GM12878 (cell line): ENCODE measurements around the gene SNAPC3. TPM values are rescaled to one million over a fixed set of nuclear protein-coding genes. Genes with fewer than 3 reads are reported as not detected.

Experiments
- ATAC-seq: fragments of 200-7000 bp; cut with Tn5 transposase; 3 replicates; pipeline ENCODE4 v1.9.1; 2020; ENCODE audit warnings: mild to moderate bottlenecking, moderate library complexity
- BruUV-seq: library from RNA; stranded (reverse); fragments of 400-500 nt; replicated peaks from 2 replicates; lab custom pipeline; 2021; lab: Mats Ljungman, UMichigan
- CTCF ChIA-PET: fragments of 300-600 bp; sonication (Branson Sonifier 250); formaldehyde crosslinking; extraction: SDS; loops from one replicate; lab custom pipeline; 2021; ENCODE audit warnings: inconsistent platforms; lab: Yijun Ruan, JAX
- POLR2A ChIA-PET: fragments of 350-600 bp; formaldehyde crosslinking; extraction: SDS; loops from one replicate; lab custom pipeline; 2021; ENCODE audit warnings: inconsistent platforms; lab: Charles Lee
- RAD21 ChIA-PET: fragments of 300-600 bp; sonication (Branson Sonifier 250); formaldehyde crosslinking; loops from one replicate; lab custom pipeline; 2023; ENCODE audit warnings: antibody characterized with exemption; ENCODE audit not compliant: unreplicated experiment; lab: Charles Lee
- SMC1A ChIA-PET: fragments of 300-600 bp; sonication (Branson Sonifier 250); formaldehyde crosslinking; loops from one replicate; lab custom pipeline; 2023; ENCODE audit not compliant: unreplicated experiment, uncharacterized antibody; lab: Charles Lee
- DNase-seq: peaks from one replicate; pipeline ENCODE4 v3.0.0-alpha.2; 2011; ENCODE audit warnings: low read depth, low spot score
- FAIRE-seq: peaks from 3 replicates; lab custom pipeline; 2011; peaks lifted over from hg19 to GRCh38; lab: Jason Lieb, UNC
- H2AFZ ChIP-seq: 2 replicates; pipeline ENCODE4 v1.6.0; 2011; ENCODE audit warnings: low read depth, low read length, control low read depth; ENCODE audit not compliant: control insufficient read depth
- H3K27ac ChIP-seq: 2 replicates; pipeline ENCODE4 v1.5.1; 2011; ENCODE audit warnings: control low read depth; ENCODE audit not compliant: control insufficient read depth, insufficient read depth
- H3K27me3 ChIP-seq, 2 experiments: replicated peaks in 1 of 2; 2 replicates each; pipeline versions ENCODE4 v1.6.0 to v1.6.1; 2011; ENCODE audit warnings: low read length in 1 of 2; ENCODE audit not compliant: control insufficient read depth in 2 of 2, insufficient read depth in 2 of 2
- H3K36me3 ChIP-seq, 2 experiments: 2 replicates each; pipeline ENCODE4 v1.5.1; 2011; ENCODE audit warnings: low read length in 1 of 2; ENCODE audit not compliant: control insufficient read depth in 2 of 2, insufficient read depth in 2 of 2
- H3K4me1 ChIP-seq: 2 replicates; pipeline ENCODE4 v1.6.1; 2011; ENCODE audit warnings: mild to moderate bottlenecking, low read length, moderate library complexity, mixed read lengths; ENCODE audit not compliant: control insufficient read depth, insufficient read depth
- H3K4me2 ChIP-seq: 2 replicates; pipeline ENCODE4 v1.6.0; 2011; ENCODE audit warnings: control low read depth; ENCODE audit not compliant: control insufficient read depth, insufficient read depth
- H3K4me3 ChIP-seq: fragments of 200-600 bp; sonication (generic); 2 replicates; pipeline ENCODE4 v1.5.1; 2016
- H3K79me2 ChIP-seq: 2 replicates; pipeline ENCODE4 v1.6.0; 2011; ENCODE audit warnings: low read length; ENCODE audit not compliant: control insufficient read depth, insufficient read depth
- H3K9ac ChIP-seq: 2 replicates; pipeline ENCODE4 v1.8.0; 2011; ENCODE audit warnings: low read length, control low read depth, mixed read lengths; ENCODE audit not compliant: control insufficient read depth, insufficient read depth
- H3K9me3 ChIP-seq: replicated peaks from 3 replicates; pipeline ENCODE4 v1.5.1; 2011; ENCODE audit warnings: mild to moderate bottlenecking, low read length; ENCODE audit not compliant: control insufficient read depth, insufficient read depth
- H4K20me1 ChIP-seq: 2 replicates; pipeline ENCODE4 v1.6.0; 2011; ENCODE audit not compliant: control insufficient read depth, insufficient read depth
- CBX3 ChIP-seq: fragments of 200-600 bp; sonication (generic); IDR thresholded peaks from 2 replicates; pipeline ENCODE4 v1.6.1; 2016; ENCODE audit warnings: low read depth, borderline replicate concordance
- CREB1 ChIP-seq: IDR thresholded peaks from 2 replicates; pipeline ENCODE4 v1.6.1; 2012; ENCODE audit warnings: low read depth, mild to moderate bottlenecking, inconsistent platforms
- FOS ChIP-seq: IDR thresholded peaks from 3 replicates; pipeline ENCODE4 v1.6.1; 2011; ENCODE audit warnings: borderline replicate concordance; ENCODE audit not compliant: insufficient read length; ENCODE audit errors: extremely low read depth
- HDAC2 ChIP-seq: fragments of 200-600 bp; sonication (generic); IDR thresholded peaks from 2 replicates; pipeline ENCODE4 v1.6.1; 2017
- KDM1A ChIP-seq: fragments of 200-600 bp; sonication (generic); IDR thresholded peaks from 2 replicates; pipeline ENCODE4 v1.6.1; 2016; ENCODE audit warnings: borderline replicate concordance
- PML ChIP-seq: IDR thresholded peaks from 2 replicates; pipeline ENCODE4 v1.6.1; 2012; ENCODE audit warnings: low read length, inconsistent platforms
- POLR2AphosphoS5 ChIP-seq: IDR thresholded peaks from 2 replicates; pipeline ENCODE4 v1.6.1; 2011; ENCODE audit warnings: mild to moderate bottlenecking, low read length, inconsistent platforms
- RAD51 ChIP-seq: fragments of 450-650 bp; IDR thresholded peaks from 2 replicates; pipeline ENCODE4 v1.6.1; 2016; ENCODE audit warnings: moderate library complexity, mild to moderate bottlenecking, inconsistent platforms
- SREBF2 ChIP-seq: IDR thresholded peaks from 2 replicates; pipeline ENCODE4 v1.6.1; 2012; ENCODE audit warnings: mild to moderate bottlenecking, low read length
- YY1 ChIP-seq: IDR thresholded peaks from 2 replicates; pipeline ENCODE4 v1.6.1; 2011; ENCODE audit warnings: low read depth, mild to moderate bottlenecking, low read length
- ZBED1 ChIP-seq: IDR thresholded peaks from 2 replicates; pipeline ENCODE4 v1.6.1; 2016; ENCODE audit warnings: borderline replicate concordance
- WGBS: methylation state at CpG from one replicate; pipeline ENCODE4 v1.1.6; 2016; ENCODE audit warnings: low lambda C conversion rate; ENCODE audit not compliant: insufficient replicate concordance, insufficient coverage; ENCODE audit errors: missing lambda C conversion rate; 5-methylcytosine and 5-hydroxymethylcytosine counted together
- in situ Hi-C: fragments of 300-500 bp; cut with MboI; formaldehyde crosslinking; loops from 9 replicates; pipeline ENCODE4 v1.14.3; 2018; ENCODE audit warnings: mixed read lengths
- intact Hi-C: fragments of 100-400 bp; cut with micrococcal nuclease; formaldehyde crosslinking; loops from one replicate; pipeline ENCODE4 v1.14.2; 2022; ENCODE audit not compliant: unreplicated experiment
- polyA plus RNA-seq, 11 experiments: library from polyadenylated mRNA; depleted of rRNA in 4 of 11; unstranded in 6 of 11; stranded (reverse) in 5 of 11; fragments of >200 nt; fragmentation: Nextera tagmentation in 4 of 11; fragmentation: Illumina TruSeq in 1 of 11; extraction: Ambion mirVana in 4 of 11; extraction: Trizol in 1 of 11; gene quantifications; 1 replicate in 1 of 11; 2 replicates in 10 of 11; pipeline versions ENCODE4 v1.2.1 to v1.2.3, GENCODE V29; 2011 to 2016; ENCODE audit warnings: inconsistent platforms in 2 of 11, missing spikeins in 2 of 11, low read depth in 1 of 11
- total RNA-seq, 4 experiments: library from RNA; depleted of rRNA in 3 of 4; stranded (reverse); fragments of >200 nt in 3 of 4; fragmentation: Illumina TruSeq in 1 of 4; extraction: Trizol in 1 of 4; gene quantifications; 2 replicates each; pipeline versions ENCODE4 v1.2.1 to v1.2.3, GENCODE V29; 2013 to 2021

SNAPC3 gene
- total and polyA plus RNA-seq, 10 of the 15 experiments (the other 5 are each of a cell fraction or from before 2014, with no cell fraction given), result 5.7 to 47.4 (median 24.6) TPM

- no TSS peak for BruUV-seq
- in situ Hi-C loops (no loop called here), intact Hi-C loops (no loop called here)
- RAD21 ChIA-PET, result interaction anchor here (0.9 to 1.7 kb wide), 4 partner anchors 25 to 206 kb away, joined by 3 to 4 read pairs (median 4); no protein-coding TSS in a partner anchor
- H3K27me3 ChIP-seq, result no peaks in the 10 kb centered on the region
- H3K4me3 ChIP-seq, result no peak overlapping the region
- no peak overlapping the region for H2AFZ ChIP-seq
- no peaks in the 10 kb centered on the region for H3K4me1 ChIP-seq
- no peak for DNase-seq
- POLR2A ChIA-PET, result no interaction called here
- H3K27ac ChIP-seq, result no peak overlapping the region
- H3K4me2 ChIP-seq, result no peak overlapping the region
- CTCF ChIA-PET, result interaction anchor here (1.0 to 1.8 kb wide), 5 partner anchors 16 to 264 kb away, joined by 3 to 4 read pairs (median 4); no protein-coding TSS in a partner anchor
- H3K36me3 ChIP-seq, result no peaks in the 10 kb centered on the region
- peaks cover 1% of the 10 kb centered on the region; the same call in 1 of the 3 replicates for H3K9me3 ChIP-seq
- H3K9ac ChIP-seq, result no peak overlapping the region
- no peaks in the 10 kb centered on the region for H3K79me2 ChIP-seq
- no peak for TF ChIP-seq SREBF2
- TF ChIP-seq PML, result no peak
- TF ChIP-seq ZBED1, result no peak
- TF ChIP-seq FOS, result no peak
- TF ChIP-seq CBX3, result no peak
- no peak for TF ChIP-seq POLR2AphosphoS5
- TF ChIP-seq YY1, result no peak
- TF ChIP-seq RAD51, result no peak
- no peak for TF ChIP-seq HDAC2
- no peak for TF ChIP-seq CREB1
- no peak for TF ChIP-seq KDM1A
- FAIRE-seq, result no peak
- peak; percentile 57 for ATAC-seq
- 56% methylated on average over 5 of the region's 5 CpGs for WGBS
- SMC1A ChIA-PET, result interaction anchor here (0.5 to 1.2 kb wide), 5 partner anchors 27 to 557 kb away, joined by 3 read pairs; no protein-coding TSS in a partner anchor
- H4K20me1 ChIP-seq, result no peaks in the 10 kb centered on the region
Measured at GRCh38 chr9:15400281-15400941, 22.3 kb upstream of the SNAPC3 start.
